Left ventricle myocardium superior (tissue), 1 donor: ENCODE data around the gene MORC2. TPM values are rescaled to one million over a fixed set of nuclear protein-coding genes. Genes with fewer than 3 reads are reported as not detected.

Experiments used
- ATAC-seq: fragments of 200-7000 bp; cut with Tn5 transposase; one replicate; pipeline ENCODE4 v1.9.1; 2020; ENCODE audit warnings: mild to moderate bottlenecking, moderate library complexity
- DNase-seq: peaks from one replicate; pipeline ENCODE4 v3.0.0-alpha.2; 2020
- intact Hi-C: fragments of 100-400 bp; cut with micrococcal nuclease; formaldehyde crosslinking; loops from one replicate; pipeline ENCODE4 v1.11.0; 2022
- long read RNA-seq: library from polyadenylated mRNA; unstranded; transcript quantifications from one replicate; pipeline ENCODE4 v2.0.0, GENCODE V29; 2021
- total RNA-seq: library from RNA; stranded (reverse); fragmentation: NEBNext Ultra II Directional; extraction: Animal tissue kit (Norgen Biotek cat#: 25700); gene quantifications from one replicate; pipeline ENCODE4 v1.2.1, GENCODE V29; 2021
- donor health status: DM: no; HTN: yes; CAD: no; lungs with severe emphysema.

Gene MORC2
- total RNA-seq, result 18.8 TPM
- long read RNA-seq, full-length matches to known transcripts, result 4 of 13 reads
- long read RNA-seq, partial matches to known transcripts, result 4 of 13 reads
- long read RNA-seq, other reads (novel, unspliced or antisense), result 5 of 13 reads

DNA sequence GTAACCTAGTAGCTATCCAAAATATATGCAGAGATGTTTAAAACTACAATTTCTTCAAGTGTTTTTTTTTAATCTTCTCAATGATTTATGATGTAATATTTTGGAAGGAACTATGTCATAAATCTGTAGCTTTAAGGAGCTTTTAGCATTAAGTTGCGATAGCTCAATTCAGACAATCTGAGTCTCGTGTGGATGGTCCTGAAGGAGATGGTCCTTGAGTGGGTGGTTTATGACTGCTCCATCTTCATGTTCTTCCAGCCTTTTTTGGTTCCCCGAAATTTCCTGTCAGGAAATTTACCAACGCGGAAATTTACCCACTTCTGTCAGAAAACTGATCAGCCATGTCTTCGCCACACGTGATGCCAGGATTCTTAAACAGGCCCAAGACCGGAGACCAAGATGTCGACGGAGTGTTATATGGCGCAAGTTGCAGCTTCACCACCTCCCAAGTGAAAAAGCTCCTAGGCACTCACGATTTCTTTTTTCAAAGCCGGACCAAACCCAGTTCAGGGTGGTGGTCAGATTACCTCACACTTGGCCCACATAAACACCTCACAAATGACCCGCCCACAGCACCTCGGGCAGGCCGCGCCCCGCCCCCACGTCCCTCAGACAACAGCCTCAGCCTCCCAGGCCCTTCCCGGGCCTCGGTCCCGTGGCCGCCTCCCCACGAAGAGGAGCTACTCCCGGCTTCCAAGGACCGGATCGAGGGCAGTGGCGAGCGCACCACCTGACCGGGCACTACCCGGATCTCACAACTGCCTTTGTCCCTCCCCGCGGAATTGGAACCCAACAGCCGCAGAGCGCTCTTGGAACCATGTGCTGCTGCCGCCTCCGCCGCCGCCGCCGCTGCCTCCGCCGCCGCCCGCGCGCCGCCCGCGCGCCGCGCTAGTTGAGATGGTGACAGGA lies at the start of gene MORC2:
MORC2 (minus strand) TSS at position 760 of the 909 bp plus-strand sequence. CDS start 885 bp downstream, outside the sequence.
- intact Hi-C loops, result no loop called here
- peak; percentile 50 for ATAC-seq
- DNase-seq, result peak; percentile 78

- no peak for ATAC-seq
- DNase-seq, result no peak
- intact Hi-C loops, result no loop called here
Measured at GRCh38 chr22:31005535-31005934, 37.0 kb upstream of the MORC2 start.

DNA sequence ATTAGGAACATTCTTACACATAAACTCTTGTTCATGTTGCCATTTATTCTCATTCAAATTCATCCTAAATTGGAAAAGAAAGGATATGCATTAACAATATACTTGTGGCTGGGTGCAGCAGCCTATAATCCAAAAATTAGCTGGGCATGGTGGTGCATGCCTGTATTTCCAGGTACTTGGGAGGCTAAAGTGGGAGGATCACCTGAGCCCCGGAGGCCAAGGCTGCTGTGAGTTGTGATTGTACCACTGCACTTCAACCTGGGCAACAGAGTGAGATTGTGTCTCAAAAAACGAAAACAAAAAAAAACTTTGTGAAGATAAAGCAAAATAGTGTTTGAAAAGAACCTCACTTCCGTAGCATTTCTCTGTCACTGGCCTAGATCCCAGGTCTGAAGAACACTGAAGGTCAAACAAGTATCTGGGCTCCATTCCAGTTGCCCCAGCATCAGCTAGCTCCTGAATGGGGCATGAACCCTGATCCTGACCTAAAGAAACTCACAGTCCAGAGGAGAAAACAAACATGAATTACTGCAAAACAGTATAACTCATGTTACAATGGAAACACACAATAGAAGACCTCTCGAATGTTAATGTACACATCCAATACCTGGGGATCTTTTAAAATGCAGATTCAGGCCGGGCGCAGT lies 32.7 kb upstream of the MORC2 start:
- no peak for ATAC-seq
- intact Hi-C loops, result no loop called here
- DNase-seq, result no peak

DNA sequence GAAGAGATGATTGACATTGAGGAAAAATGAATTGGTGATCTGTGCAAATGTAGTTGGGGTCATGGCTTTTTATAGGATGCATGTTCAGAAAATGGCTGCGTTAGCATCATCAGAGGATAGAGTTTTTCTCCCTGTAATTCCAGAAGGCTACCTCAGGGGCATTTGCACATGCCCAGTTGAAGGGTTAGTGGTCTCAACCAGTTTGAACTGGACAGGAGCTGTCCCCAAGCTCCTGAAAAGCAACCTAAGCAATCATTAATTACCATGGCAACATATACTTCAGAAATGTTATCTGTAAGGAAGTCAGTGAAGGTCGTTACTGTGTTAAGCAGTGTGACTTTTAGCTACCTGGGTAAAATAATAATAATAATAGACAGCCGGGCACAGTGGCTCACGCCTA lies 29.8 kb upstream of the MORC2 start:
- intact Hi-C loops, result no loop called here
- DNase-seq (no peak), ATAC-seq (no peak)

DNA sequence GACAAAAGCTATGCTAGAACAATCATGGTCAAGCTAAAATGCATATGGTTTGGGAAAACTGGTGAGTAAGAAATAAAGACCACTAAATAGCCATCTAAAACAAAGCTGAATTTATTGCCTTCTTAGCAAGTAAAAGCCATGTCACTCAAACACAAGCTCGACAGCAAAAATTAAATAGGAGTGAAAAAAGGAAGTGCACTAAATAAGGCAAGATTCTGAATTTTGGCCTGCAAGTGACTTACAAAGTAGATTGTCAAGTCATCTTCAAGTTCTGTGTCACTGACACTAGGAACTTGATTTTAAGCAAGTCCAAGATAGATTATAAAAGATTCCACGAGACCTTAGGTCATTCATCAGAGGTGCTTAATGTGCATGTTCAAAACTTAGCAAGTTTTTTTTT lies 27.9 kb upstream of the MORC2 start:
- DNase-seq (no peak), ATAC-seq (no peak)
- intact Hi-C loops, result no loop called here

GRCh38 chr22:30994960-30995359 lies 26.4 kb upstream of the MORC2 start:
- DNase-seq, result no peak
- intact Hi-C loops, result no loop called here
- no peak for ATAC-seq

GRCh38 chr22:30992565-30992964 lies 24.0 kb upstream of the MORC2 start:
- no peak for ATAC-seq
- DNase-seq, result no peak
- intact Hi-C loops, result no loop called here

- intact Hi-C loops, result no loop called here
- DNase-seq (no peak), ATAC-seq (no peak)
Measured at GRCh38 chr22:30990690-30991089, 22.1 kb upstream of the MORC2 start.

GRCh38 chr22:30989474-30989873 lies 20.9 kb upstream of the MORC2 start:
- ATAC-seq (no peak), DNase-seq (no peak)
- intact Hi-C loops, result no loop called here

- intact Hi-C loops, result no loop called here
- ATAC-seq (no peak), DNase-seq (no peak)
Measured at GRCh38 chr22:30985561-30986208, 17.1 kb upstream of the MORC2 start.

DNA sequence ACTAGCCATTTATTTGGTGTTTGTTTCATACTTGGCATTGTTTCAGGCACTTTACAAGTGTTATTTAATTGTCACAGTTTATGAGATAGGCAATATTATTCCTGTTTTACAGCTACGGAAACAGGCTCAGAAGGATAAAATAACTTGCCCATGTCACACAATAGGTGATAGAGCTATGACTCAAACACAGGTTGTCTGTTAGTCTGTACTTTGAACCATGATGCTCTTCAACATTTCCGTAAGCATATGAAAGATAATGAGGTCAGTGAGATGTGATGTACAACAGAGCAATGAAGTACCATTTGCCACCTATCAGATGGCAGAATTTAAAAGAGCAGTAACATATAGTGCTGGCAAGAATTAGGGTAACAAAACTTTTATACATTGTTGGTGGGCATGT lies 15.7 kb upstream of the MORC2 start:
- intact Hi-C loops, result no loop called here

GRCh38 chr22:30982512-30982911 lies 13.9 kb upstream of the MORC2 start:
- intact Hi-C loops, result no loop called here
- ATAC-seq (no peak), DNase-seq (no peak)

More for the DNA sequence above, 15.7 kb upstream of the MORC2 start:
- DNase-seq (no peak), ATAC-seq (no peak)

GRCh38 chr22:30979932-30980331 lies 11.4 kb upstream of the MORC2 start:
- ATAC-seq (no peak), DNase-seq (no peak)
- intact Hi-C loops, result no loop called here

DNA sequence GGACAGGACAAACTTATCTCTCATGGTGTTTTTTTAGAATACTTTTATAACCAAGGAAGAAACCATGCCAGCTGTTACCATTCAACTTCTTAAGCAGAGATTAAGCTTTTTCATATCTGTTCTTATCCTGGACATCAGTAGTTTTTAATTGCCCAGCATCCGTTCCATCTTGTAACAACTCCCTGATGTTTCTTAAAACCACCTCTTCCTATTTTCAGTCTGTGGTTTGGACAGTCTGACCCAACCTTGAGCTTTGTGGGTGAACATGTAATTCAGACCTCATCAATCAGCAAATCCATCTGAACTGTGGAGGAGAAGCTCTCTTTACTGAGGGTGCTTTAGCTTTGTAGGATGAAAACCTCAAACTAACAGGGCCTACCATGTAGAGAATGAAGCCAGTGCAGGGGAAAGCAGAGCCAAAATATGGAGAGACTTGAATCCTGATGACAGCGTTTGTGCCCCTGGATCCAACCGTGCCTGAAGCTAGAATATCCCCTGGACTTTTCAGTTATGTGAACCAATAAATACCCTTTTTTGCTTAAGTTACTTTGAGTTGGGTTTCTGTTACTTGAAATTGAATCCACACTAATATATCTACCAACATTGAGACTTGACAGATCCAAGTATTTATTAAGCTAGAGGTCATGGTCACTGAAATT lies 9.9 kb upstream of the MORC2 start:
- DNase-seq, result no peak
- intact Hi-C loops, result no loop called here
- no peak for ATAC-seq

- DNase-seq (no peak), ATAC-seq (no peak)
- intact Hi-C loops, result no loop called here
Measured at GRCh38 chr22:30970356-30970746, 1.8 kb upstream of the MORC2 start.

DNA sequence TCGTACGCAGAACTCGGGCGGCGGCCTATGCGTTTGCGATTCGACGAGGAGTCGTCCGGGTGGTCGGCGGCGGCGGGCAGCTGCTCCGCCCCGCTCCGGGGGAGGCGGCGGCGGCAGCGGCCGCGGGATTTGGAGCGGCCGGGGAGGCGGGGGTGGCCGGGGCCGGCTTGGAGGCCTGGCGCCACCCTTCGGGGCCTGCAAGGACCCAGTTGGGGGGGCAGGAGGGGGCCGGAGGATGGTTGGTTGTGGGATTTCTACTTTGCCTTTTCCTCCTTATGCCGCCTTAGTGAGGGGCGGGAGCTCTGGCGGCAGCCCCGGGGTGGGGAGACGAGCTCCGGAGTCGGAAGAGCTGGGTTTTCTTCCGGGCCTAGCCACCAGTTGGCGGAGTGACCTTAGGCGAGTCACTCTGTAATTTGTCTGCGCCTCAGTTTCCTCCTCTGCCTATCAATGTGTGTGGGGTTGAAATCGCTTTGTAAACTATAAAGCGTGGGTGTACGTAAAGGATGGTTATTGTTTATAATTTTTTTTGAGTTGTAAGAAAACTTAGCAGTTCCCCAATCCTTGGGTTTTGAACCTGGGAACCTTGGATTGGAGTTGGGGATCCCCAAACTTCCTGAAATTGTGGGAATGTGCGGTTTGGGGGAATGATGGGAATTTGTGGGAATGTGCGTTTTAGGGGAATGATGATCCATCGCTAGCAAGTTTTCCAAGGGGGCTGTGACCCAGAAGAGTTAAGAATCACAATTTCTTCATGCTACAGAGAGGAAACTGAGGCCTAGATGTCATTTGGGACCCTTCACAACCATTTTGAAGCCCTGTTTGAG lies 1.2 kb upstream of the MORC2 start:
- intact Hi-C loops, result no loop called here
- DNase-seq, result no peak

DNA sequence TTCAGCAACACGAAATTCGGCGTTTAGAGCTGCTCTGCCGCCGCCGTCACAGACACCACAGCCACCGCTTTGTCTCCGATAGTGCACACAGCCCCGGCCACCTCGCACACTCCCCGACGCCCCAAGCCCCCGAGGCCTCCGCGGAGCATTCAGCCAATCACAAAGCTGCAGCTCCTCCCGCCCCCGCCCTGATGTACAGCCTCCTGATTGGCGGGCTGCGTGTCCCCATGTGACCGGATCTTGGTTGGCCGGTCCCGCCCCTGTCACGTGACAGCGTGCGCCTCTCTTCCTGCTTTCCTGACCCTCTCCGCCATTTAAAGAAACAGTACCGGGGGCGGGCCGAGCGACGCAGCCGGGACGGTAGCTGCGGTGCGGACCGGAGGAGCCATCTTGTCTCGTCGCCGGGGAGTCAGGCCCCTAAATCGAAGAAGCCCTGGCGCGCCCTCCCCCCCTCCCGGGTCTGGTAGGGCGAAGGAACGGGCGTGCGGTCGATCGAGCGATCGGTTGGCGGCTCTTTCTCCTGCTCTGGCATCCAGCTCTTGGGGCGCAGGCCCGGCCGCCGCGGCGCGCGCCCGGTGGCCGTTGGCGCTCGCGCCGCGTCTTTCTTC lies 454 bp upstream of the MORC2 start, which contains the start of gene TUG1:
TUG1 (plus strand) TSS at position 342 of the 608 bp plus-strand sequence.
- peak; percentile 98 for ATAC-seq
- DNase-seq, result peak; percentile 99
- intact Hi-C loops, result no loop called here

More for the DNA sequence above, 1.2 kb upstream of the MORC2 start:
- ATAC-seq, result peak; percentile 53

DNA sequence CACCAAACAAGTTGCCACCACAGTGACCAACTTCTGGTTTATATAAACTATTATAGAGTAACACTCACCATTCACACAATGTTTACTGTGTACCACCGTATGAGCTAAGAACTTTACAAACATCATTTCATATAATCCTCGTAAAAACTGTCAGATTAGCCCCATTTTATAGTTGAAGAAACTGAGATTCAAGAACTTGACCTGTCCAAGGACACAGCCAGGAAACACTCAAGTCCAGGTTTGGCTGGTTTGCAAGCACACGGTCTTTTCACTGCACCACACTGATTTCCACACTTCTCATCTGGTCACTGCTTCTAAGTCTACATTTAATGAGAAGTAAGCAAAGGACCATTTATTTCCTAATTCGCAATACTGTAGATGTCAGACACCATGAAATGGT lies 3.7 kb downstream of the MORC2 start:
- intact Hi-C loops, result no loop called here
- DNase-seq, result no peak
- no peak for ATAC-seq
